Brain pericyte (primary cell): ENCODE data around the gene RGS3.
"Not testable (repeated sequence)": the region's sequence is repeated elsewhere in the genome, so short reads cannot be mapped to it uniquely, and the experiment has no call there.

ENCODE experiments used
- DNase-seq: peaks from one replicate; pipeline ENCODE4 v3.0.0-alpha.2; 2012; ENCODE audit warnings: low read depth, low spot score

Gene RGS3

DNA sequence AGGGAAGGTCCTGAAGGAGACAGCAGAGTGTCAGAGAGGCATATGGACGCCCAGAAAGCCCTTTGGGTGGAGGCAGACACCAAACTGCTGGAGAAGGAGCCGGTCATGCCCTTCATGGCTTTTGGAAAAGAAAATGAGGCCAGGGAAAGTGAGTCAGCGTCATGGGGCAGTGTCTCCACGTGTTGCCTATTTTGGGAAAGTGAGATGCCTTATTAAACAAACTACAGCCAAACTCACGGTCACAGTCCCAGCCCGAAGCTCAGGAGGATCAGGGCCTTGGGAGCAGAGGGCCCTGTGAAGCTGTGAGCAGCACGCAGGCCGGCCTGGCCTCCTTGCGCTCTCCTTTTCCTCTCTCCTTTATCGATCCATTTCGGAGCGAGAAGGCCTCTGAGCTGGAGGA, 25.0 kb downstream of the RGS3 start:
- DNase-seq, result no peak

DNA sequence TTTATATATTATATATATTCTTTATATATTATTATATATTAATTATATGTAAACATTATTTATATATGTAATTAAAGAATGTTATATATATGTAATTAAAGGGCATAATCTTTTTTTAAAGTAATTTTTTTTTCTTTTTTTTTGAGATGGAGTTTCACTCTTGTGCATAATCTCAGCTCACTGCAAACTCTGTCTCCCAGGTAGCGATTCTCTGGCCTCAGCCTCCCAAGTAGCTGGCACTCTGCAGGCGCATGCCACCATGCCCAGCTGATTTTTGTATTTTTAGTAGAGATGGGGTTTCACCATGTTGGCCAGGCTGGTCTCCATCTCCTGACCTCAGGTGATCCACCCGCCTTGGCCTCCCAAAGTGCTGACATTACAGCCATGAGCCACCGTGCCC, 27.6 kb downstream of the RGS3 start:
- not testable (repeated sequence) for DNase-seq

DNA sequence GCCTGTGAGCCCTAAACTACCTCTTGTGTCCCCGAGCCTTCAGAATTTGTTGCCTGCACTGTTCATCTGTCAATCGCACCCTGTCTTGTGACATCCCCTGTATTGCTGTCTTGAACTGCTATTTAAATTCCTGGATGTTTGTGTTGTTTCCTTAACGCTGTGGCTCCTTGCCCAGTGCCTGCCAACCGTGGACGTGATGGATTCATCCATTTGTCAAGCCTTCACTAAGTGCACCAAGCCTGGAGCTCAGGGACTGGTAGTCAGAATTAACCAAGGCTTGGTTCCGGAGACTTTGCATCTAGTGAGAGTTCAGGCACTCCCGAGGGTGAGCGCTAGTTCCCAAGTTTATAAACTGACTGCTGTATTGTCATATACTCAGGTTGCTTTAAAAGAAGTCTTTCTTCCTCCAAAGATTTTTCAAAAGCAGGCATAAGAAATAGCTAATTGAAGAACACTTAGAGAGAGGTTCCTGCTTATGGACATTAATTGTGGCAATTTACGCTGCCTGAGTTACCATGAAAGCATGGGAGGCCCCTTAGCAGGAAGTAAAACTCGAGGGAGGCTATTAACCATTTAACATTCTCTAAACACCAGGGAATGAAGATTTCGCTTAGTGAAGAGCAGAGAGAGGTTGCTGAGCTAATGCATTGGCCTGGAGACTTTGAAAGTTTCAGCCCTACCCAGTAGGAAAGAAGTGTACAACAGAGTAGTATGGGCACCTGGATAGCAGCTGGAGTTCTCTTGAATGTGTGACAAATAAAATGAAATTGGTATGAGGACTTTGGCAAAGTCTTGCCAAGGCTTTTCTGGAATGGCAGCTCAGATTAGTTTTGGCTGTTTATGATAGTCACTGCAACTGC, 29.0 kb downstream of the RGS3 start:
- DNase-seq, result no peak

DNA sequence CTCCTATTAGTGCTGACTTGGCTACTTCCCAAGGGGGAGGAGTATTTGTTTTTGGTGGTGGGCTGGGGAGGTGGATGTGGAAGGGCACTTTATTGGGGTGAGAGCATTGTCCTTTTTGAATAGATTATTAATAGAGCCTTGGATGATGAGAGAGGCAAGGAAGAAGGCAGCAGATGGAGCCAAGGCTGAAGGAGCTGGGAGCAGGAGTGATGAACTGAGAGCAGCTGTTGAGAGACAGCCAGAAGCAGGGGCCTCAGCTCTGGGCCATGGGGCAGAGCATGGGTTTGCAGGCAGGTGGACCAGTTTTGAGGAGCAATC, 29.6 kb downstream of the RGS3 start:
- no peak for DNase-seq

GRCh38 chr9:113495526-113495925, 32.0 kb downstream of the RGS3 start:
- DNase-seq, result no peak

GRCh38 chr9:113497051-113497450, 33.5 kb downstream of the RGS3 start:
- no peak for DNase-seq

GRCh38 chr9:113499153-113499875, 35.8 kb downstream of the RGS3 start:
- DNase-seq, result no peak

- DNase-seq, result no peak
Measured at GRCh38 chr9:113499876-113500497, 36.5 kb downstream of the RGS3 start.

- no peak for DNase-seq
Measured at GRCh38 chr9:113501129-113501686, 37.7 kb downstream of the RGS3 start.

DNA sequence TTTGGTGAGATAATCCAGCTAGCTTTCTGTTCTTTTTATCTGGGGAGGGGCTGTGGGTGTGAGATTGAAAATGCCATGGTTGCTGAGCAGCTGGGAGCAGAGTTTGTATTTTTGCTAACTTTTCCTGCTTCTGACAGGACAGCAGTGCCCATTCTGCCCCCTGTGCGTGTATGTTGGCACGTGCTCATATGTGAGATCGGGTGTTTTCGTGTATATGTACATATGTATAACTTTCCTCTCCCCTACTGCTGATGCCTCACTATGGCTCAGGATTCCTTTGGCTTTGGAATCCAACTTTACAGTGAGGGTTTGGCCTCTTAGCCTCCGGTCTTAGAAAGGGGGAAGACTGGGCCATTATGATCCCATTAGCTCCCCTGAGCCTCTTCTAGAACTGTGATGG, 38.3 kb downstream of the RGS3 start:
- DNase-seq, result no peak

- DNase-seq, result no peak
Measured at GRCh38 chr9:113502427-113503034, 39.0 kb downstream of the RGS3 start.

GRCh38 chr9:113503131-113503541, 39.6 kb downstream of the RGS3 start:
- no peak for DNase-seq

DNA sequence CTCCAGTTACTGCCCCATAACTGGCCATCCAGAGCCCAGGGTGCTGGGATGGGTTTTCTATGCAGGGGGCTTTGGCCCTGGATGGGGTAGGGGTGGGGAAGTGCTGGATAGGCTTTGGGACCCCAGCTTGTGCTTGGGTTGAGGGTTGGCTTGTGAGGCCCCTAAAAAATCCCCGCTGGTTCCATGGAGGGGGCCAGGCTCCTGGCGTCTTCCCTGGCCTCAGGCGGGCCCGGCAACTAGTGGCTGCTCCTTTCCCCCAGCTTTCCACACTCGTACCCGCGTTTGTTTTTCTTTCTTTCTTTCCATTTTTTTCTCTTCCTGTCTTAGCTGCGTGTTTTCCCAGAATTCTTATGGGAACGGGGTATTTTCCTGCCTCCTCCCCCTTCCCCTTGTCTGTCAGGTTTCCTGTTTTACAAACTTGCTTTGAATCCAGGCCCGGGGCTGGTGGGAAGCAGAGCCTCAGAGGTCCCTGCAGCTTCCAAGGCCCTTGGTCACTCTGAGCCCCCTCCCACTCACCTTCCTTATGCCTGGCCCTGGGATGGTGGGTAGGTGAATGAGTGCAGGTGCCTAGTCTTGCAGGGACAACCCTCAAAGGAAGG, 40.2 kb downstream of the RGS3 start:
- DNase-seq, result no peak

DNA sequence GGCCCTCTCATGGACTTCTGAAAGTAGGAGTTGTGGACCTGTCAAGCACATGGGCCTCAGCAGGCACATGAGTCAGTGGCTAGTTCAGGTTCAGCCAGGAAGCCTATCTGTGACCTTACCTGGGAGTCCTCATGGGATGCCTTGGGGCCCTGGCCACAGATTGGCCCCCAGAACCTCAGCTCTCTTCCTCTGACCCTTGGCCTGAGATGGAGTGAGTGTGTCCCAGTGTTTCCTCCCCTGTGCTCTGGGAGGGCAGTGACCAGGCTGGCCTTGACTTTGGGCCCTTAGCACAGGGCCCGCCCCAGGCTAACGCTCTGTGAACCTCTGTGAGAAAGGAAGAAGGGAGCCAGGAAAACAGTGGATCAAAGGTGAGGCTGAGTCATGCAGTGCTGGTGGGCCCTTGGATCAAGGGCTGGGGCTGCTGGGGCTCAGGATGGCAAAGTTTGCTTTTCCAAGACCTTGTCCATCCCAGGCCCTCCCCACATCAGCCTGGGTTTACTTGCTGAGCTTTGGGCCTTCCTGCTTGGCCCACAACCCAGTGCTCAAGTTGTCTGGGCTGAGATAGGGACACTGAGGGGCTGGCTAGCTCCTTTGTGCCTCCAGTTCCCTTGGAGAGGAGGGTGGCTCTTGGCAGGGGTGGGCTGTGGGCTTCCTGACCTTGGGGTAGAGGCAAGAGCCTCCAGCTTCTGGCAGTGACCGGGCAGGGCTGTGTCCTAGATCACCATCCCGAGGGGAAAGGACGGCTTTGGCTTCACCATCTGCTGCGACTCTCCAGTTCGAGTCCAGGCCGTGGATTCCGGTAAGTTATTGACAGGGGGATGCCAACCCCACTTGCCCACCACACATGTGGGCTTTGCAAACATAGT, 41.4 kb downstream of the RGS3 start:
- no peak for DNase-seq

- no peak for DNase-seq
Measured at GRCh38 chr9:113506090-113506589, 42.6 kb downstream of the RGS3 start.

DNA sequence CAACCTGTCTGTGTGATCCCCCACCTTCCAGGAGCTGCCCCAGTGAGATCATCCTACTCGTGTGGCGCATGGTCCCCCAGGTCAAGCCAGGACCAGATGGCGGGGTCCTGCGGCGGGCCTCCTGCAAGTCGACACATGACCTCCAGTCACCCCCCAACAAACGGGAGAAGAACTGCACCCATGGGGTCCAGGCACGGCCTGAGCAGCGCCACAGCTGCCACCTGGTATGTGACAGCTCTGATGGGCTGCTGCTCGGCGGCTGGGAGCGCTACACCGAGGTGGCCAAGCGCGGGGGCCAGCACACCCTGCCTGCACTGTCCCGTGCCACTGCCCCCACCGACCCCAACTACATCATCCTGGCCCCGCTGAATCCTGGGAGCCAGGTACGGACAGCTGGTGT, 43.7 kb downstream of the RGS3 start:
- DNase-seq, result no peak

GRCh38 chr9:113508111-113508749, 44.7 kb downstream of the RGS3 start:
- DNase-seq, result no peak

GRCh38 chr9:113509463-113509862, 45.9 kb downstream of the RGS3 start:
- DNase-seq, result no peak

DNA sequence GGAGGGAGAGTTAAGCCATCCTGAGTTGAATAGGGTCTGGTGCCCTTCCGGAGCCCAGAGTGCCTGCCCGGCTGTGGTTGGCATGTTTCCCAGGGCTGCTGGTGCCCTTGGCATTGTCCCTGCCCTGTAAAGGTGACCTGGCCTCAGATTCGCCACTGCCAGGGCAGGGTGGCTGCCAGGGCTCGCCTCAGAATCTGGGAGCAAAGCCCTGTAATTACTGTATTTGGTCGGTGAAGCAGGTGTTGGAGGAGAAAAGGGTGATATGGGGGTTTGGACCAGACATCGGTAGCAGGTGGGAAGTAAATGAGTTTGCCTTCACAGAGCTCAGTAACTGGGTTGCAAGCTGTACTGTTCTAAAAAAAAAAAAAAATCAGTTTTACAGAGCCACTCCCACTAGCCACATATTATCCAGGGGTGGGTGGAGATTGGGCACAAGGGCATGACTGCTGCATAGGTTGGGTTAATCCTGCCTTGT, 47.6 kb downstream of the RGS3 start:
- no peak for DNase-seq
